ENCODE measurements around the gene SP110. TPM values are rescaled to one million over a fixed set of nuclear protein-coding genes. Genes with fewer than 3 reads are reported as not detected.

Gene SP110
- total and polyA plus RNA-seq, 9 of the 15 experiments (the other 6 are each of a cell fraction or from before 2014, with no cell fraction given): 3.6 to 11.0 (median 7.1) TPM

DNA sequence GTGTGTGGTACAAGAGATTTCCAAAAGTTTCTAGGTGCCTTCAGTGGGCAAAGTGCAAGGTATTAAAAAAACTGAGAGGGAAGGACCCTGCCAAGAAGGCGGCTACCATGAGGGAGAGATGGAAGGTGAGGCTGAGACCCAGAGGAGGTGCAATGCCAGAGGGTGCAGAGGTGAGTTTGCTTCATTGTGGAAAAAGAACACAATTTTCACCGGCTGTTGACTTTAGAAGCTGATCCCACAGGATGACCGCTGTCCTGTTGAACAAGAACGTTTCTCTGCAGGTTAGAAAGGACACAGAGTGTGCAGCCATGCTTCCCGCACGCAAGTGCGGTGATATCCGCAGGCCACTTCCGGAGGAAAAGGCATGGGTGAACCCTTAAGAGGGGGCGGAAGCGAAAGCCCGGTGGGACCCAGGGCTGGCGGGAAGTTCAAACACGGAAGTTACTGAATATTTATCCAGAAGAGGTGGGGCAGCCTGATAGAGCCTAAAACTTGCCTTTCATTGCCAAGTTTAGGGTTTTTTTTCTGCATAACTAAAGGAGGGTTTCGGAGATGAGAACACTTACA lies 16.6 kb downstream of the SP110 start:
- intact Hi-C loops (cut with micrococcal nuclease) (no loop called here), in situ Hi-C loops (cut with MboI) (no loop called here)
- WGBS (ENCODE audit: insufficient coverage, low coverage, missing lambda C conversion rate): 74% methylated on average over 15 of the region's 15 CpGs
- H3K27ac ChIP-seq (ENCODE audit: extremely low read depth, low read depth, low read length): no peak overlapping the region
- no peaks in the 10 kb centered on the region for H3K36me3 ChIP-seq (ENCODE audit: control insufficient read depth, insufficient read depth, low read length)
- no peaks in the 10 kb centered on the region for H3K79me2 ChIP-seq (ENCODE audit: control insufficient read depth, insufficient read depth, low read length)
- H3K4me3 ChIP-seq: no peak overlapping the region
- ATAC-seq (no peak), FAIRE-seq (no peak), DNase-seq (ENCODE audit: extremely low read depth in 1 of 4, low spot score in 3 of 4) (no peak)
- no peaks in the 10 kb centered on the region for H4K20me1 ChIP-seq (replicated peaks; ENCODE audit: control insufficient read depth, insufficient read depth, low read length)
- no peaks in the 10 kb centered on the region for H3K27me3 ChIP-seq (ENCODE audit: control insufficient read depth in 2 of 2, insufficient read depth in 2 of 2, low read length in 2 of 2)
- H3K9me3 ChIP-seq (replicated peaks; ENCODE audit: control insufficient read depth, insufficient read depth, low read depth, low read length): no peaks in the 10 kb centered on the region
- H2AFZ ChIP-seq (ENCODE audit: low read depth, low read length): no peak overlapping the region
- ChIA-PET CTCF (ENCODE audit: low intra/inter-chr PET ratio) (no interaction called here), POLR2A (no interaction called here)
- no peak overlapping the region for H3K4me2 ChIP-seq (ENCODE audit: insufficient read depth, low read length)
- no peaks in the 10 kb centered on the region for H3K9me1 ChIP-seq (ENCODE audit: control insufficient read depth, insufficient read depth, low read length)
- BruUV-seq (replicated peaks): no TSS peak
- no peaks in the 10 kb centered on the region for H3K4me1 ChIP-seq (replicated peaks in 1 of 2; ENCODE audit: control insufficient read depth in 2 of 2, insufficient read depth in 2 of 2, low read length in 2 of 2)
- no peak overlapping the region for H3K9ac ChIP-seq (ENCODE audit: insufficient read depth in 1 of 2, low read depth in 2 of 2, low read length in 2 of 2)
- TF ChIP-seq, protein P1, sequence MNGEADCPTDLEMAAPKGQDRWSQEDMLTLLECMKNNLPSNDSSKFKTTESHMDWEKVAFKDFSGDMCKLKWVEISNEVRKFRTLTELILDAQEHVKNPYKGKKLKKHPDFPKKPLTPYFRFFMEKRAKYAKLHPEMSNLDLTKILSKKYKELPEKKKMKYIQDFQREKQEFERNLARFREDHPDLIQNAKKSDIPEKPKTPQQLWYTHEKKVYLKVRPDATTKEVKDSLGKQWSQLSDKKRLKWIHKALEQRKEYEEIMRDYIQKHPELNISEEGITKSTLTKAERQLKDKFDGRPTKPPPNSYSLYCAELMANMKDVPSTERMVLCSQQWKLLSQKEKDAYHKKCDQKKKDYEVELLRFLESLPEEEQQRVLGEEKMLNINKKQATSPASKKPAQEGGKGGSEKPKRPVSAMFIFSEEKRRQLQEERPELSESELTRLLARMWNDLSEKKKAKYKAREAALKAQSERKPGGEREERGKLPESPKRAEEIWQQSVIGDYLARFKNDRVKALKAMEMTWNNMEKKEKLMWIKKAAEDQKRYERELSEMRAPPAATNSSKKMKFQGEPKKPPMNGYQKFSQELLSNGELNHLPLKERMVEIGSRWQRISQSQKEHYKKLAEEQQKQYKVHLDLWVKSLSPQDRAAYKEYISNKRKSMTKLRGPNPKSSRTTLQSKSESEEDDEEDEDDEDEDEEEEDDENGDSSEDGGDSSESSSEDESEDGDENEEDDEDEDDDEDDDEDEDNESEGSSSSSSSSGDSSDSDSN (IDR thresholded peaks at IDR 0.05; ENCODE audit: borderline replicate concordance in 1 of 2, low read depth in 2 of 2, low read length in 2 of 2): no peak
- no peak for TF ChIP-seq RFX1 (IDR thresholded peaks at IDR 0.05)
- no peak for TF ChIP-seq ZKSCAN3 (CRISPR knock-in tag; IDR thresholded peaks at IDR 0.05)
- no peak for TF ChIP-seq TEAD1 (CRISPR knock-in tag; IDR thresholded peaks at IDR 0.05)
- TF ChIP-seq, protein P2, sequence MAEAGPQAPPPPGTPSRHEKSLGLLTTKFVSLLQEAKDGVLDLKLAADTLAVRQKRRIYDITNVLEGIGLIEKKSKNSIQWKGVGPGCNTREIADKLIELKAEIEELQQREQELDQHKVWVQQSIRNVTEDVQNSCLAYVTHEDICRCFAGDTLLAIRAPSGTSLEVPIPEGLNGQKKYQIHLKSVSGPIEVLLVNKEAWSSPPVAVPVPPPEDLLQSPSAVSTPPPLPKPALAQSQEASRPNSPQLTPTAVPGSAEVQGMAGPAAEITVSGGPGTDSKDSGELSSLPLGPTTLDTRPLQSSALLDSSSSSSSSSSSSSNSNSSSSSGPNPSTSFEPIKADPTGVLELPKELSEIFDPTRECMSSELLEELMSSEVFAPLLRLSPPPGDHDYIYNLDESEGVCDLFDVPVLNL (CRISPR knock-in tag; IDR thresholded peaks at IDR 0.05; ENCODE audit: low read depth): no peak
- TF ChIP-seq KHSRP (IDR thresholded peaks at IDR 0.05): no peak
- TF ChIP-seq MGA (IDR thresholded peaks at IDR 0.05): no peak

All from K562 (cell line).